NCI-H345 treated with DMSO at 0.1 percent for 48 hours (cell line): Measurements from ENCODE around the gene PCAT6.
"Not testable (repeated sequence)": the region's sequence is repeated elsewhere in the genome, so short reads cannot be mapped to it uniquely, and the experiment has no call there.

Experiments used
- DNase-seq: peaks from one replicate; lab custom pipeline; 2025; ENCODE audit not compliant: unreplicated experiment; lab: John Stamatoyannopoulos, UW

The PCAT6 gene

GRCh38 chr1:202810615-202811295 is at the start of gene PCAT6:
Gene PCAT6, plus strand, starts transcription at chr1:202810954.
- peak; percentile 95 for DNase-seq

GRCh38 chr1:202762019-202762418 is 48.7 kb upstream of the PCAT6 start:
- no peak for DNase-seq

GRCh38 chr1:202765721-202766120 is 45.0 kb upstream of the PCAT6 start:
- DNase-seq: no peak

- DNase-seq: no peak
Measured at GRCh38 chr1:202770135-202770534, 40.6 kb upstream of the PCAT6 start.

GRCh38 chr1:202781180-202781579 is 29.6 kb upstream of the PCAT6 start:
- DNase-seq: no peak

- DNase-seq: no peak
Measured at GRCh38 chr1:202786804-202787203, 23.9 kb upstream of the PCAT6 start.

GRCh38 chr1:202788800-202789199 is 22.0 kb upstream of the PCAT6 start:
- DNase-seq: no peak

- DNase-seq: no peak
Measured at GRCh38 chr1:202791077-202791747, 19.5 kb upstream of the PCAT6 start.

GRCh38 chr1:202794051-202794740 is 16.6 kb upstream of the PCAT6 start:
- no peak for DNase-seq

- not testable (repeated sequence) for DNase-seq
Measured at GRCh38 chr1:202794931-202795330, 15.8 kb upstream of the PCAT6 start.

GRCh38 chr1:202796670-202797069 is 14.1 kb upstream of the PCAT6 start:
- DNase-seq: no peak

- DNase-seq: no peak
Measured at GRCh38 chr1:202798260-202798659, 12.5 kb upstream of the PCAT6 start.

GRCh38 chr1:202798792-202799331 is 11.9 kb upstream of the PCAT6 start:
- no peak for DNase-seq

GRCh38 chr1:202800742-202801141 is 10.0 kb upstream of the PCAT6 start:
- no peak for DNase-seq

- DNase-seq: no peak
Measured at GRCh38 chr1:202801175-202801574, 9.6 kb upstream of the PCAT6 start.

GRCh38 chr1:202802034-202802433 is 8.7 kb upstream of the PCAT6 start:
- no peak for DNase-seq

- DNase-seq: no peak
Measured at GRCh38 chr1:202802998-202803932, 7.5 kb upstream of the PCAT6 start.

- DNase-seq: no peak
Measured at GRCh38 chr1:202804126-202804525, 6.6 kb upstream of the PCAT6 start.

GRCh38 chr1:202805886-202806844 is 4.6 kb upstream of the PCAT6 start:
- no peak for DNase-seq
